Erythroblast (primary cell): Measurements from ENCODE around the gene NPTN.

Source experiments
- GATA1 ChIP-seq: IDR thresholded peaks from 2 replicates; pipeline ENCODE4 v1.6.1; 2011; ENCODE audit warnings: low read depth, mild to moderate bottlenecking, control low read depth, low read length, moderate library complexity
- POLR2A ChIP-seq: IDR thresholded peaks from 2 replicates; pipeline ENCODE4 v1.6.1; 2011; ENCODE audit warnings: mild to moderate bottlenecking, low read length

- TF ChIP-seq POLR2A (no peak), GATA1 (no peak)
Measured at GRCh38 chr15:73570355-73571032, 62.7 kb downstream of the NPTN start.
